Measurements from ENCODE around the gene SPEF2.

The SPEF2 gene

DNA sequence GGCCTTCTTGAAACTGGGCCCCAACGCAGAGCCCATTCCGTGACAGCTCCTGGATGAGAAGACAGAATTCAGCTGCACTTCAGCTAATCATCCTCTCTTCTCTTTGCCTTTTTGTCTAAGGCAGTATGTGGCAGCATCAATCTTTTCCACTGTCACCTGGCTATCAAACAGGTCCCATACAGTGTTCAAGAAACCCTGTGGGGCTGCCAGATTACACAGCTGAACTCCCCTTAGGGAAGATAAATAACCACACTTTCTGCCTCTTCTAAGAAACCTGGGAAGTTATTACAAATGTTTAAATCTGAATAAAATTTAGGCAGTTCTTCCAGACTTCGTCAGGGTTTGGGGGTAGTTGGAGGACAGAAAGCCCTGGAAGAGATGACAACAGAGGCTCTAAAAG lies 61.0 kb downstream of the SPEF2 start:
- Histone ChIP-seq H3F3A (ENCODE audit: control insufficient read depth, insufficient read depth) (no peaks in the 10 kb centered on the region), H3K4me3 (ENCODE audit: low read length) (no peak overlapping the region), H3K9me2 (replicated peaks; ENCODE audit: control insufficient read depth, low read length) (no peaks in the 10 kb centered on the region), H3K4me2 (ENCODE audit: low read length) (no peak overlapping the region), H4K20me1 (ENCODE audit: control insufficient read depth, insufficient read depth, low read depth, low read length) (no peaks in the 10 kb centered on the region), H3K36me3 (ENCODE audit: control insufficient read depth, low read length) (no peaks in the 10 kb centered on the region), H3K79me2 (ENCODE audit: control insufficient read depth, low read length) (no peaks in the 10 kb centered on the region), H3K4me1 (ENCODE audit: control insufficient read depth, low read length) (peaks cover 11% of the 10 kb centered on the region), H3K27me3 (ENCODE audit: control insufficient read depth, low read length) (no peaks in the 10 kb centered on the region), H3K9me3 (ENCODE audit: control insufficient read depth, insufficient read depth, low read length) (no peaks in the 10 kb centered on the region), H3K27ac (ENCODE audit: low read depth, low read length) (no peak overlapping the region)
- TF ChIP-seq CTCF (IDR thresholded peaks at IDR 0.05; ENCODE audit: low read depth, low read length, poor library complexity, severe bottlenecking), result no peak
- TF ChIP-seq EZH2phosphoT487 (IDR thresholded peaks at IDR 0.05; ENCODE audit: borderline replicate concordance, low read length), result no peak

DNA sequence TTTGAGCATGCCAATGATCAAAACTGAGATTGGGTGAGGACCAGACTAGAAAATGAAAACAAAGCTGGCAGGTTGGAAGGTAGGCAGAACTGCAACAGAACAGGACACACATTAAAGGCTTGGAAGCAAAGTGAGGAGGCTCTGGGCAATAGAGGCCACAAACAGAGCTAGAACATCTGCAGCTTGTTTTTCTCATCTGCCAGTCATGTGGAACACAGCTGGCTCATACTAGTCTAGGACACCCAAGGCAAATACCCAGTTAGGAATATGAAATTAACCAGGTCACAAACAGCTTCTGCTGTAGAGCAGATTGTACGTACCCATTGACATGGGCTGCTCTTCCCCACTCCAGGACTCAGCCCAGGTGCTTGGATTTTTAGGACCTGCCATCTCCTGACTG lies 61.7 kb downstream of the SPEF2 start:
- H3K4me1 ChIP-seq (ENCODE audit: control insufficient read depth, low read length), result peaks cover 11% of the 10 kb centered on the region
- H3K27me3 ChIP-seq (ENCODE audit: control insufficient read depth, low read length), result no peaks in the 10 kb centered on the region
- no peak overlapping the region for H3K27ac ChIP-seq (ENCODE audit: low read depth, low read length)
- no peak for TF ChIP-seq EZH2phosphoT487 (IDR thresholded peaks at IDR 0.05; ENCODE audit: borderline replicate concordance, low read length)
- H3K4me3 ChIP-seq (ENCODE audit: low read length), result no peak overlapping the region
- no peaks in the 10 kb centered on the region for H4K20me1 ChIP-seq (ENCODE audit: control insufficient read depth, insufficient read depth, low read depth, low read length)
- no peaks in the 10 kb centered on the region for H3K36me3 ChIP-seq (ENCODE audit: control insufficient read depth, low read length)
- H3F3A ChIP-seq (ENCODE audit: control insufficient read depth, insufficient read depth), result no peaks in the 10 kb centered on the region
- 0 out of 2 replicates have a peak overlapping the region, but pooled peaks have one; percentile 18 for H3K4me2 ChIP-seq (ENCODE audit: low read length)
- H3K9me3 ChIP-seq (ENCODE audit: control insufficient read depth, insufficient read depth, low read length), result no peaks in the 10 kb centered on the region
- no peaks in the 10 kb centered on the region for H3K79me2 ChIP-seq (ENCODE audit: control insufficient read depth, low read length)
- H3K9me2 ChIP-seq (replicated peaks; ENCODE audit: control insufficient read depth, low read length), result no peaks in the 10 kb centered on the region

DNA sequence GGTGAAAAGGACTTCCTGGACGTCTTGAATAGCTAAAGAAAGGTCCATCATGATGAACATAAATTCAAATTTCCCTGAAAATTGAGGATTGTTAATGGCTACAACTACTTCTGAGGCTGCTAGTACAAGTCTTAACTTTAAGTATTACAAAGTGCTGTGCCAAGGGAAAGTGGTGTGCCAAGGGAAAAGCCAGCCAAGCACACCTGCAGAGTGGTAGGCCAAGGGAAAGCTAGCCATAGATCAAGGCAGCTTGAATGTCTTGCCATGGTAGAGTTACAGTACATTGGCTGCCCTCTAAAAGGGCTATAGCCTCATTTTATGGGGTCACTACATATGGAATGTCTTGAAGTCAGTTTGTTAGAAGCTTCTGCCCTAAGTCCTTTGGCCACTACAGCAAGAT lies 64.2 kb downstream of the SPEF2 start:
- H3F3A ChIP-seq (ENCODE audit: control insufficient read depth, insufficient read depth), result no peaks in the 10 kb centered on the region
- TF ChIP-seq CTCF (IDR thresholded peaks at IDR 0.05; ENCODE audit: low read depth, low read length, poor library complexity, severe bottlenecking) (no peak), EZH2phosphoT487 (IDR thresholded peaks at IDR 0.05; ENCODE audit: borderline replicate concordance, low read length) (no peak)
- H3K9me3 ChIP-seq (ENCODE audit: control insufficient read depth, insufficient read depth, low read length), result no peaks in the 10 kb centered on the region
- H3K4me2 ChIP-seq (ENCODE audit: low read length), result no peak overlapping the region
- H4K20me1 ChIP-seq (ENCODE audit: control insufficient read depth, insufficient read depth, low read depth, low read length), result no peaks in the 10 kb centered on the region
- no peaks in the 10 kb centered on the region for H3K36me3 ChIP-seq (ENCODE audit: control insufficient read depth, low read length)
- no peaks in the 10 kb centered on the region for H3K9me2 ChIP-seq (replicated peaks; ENCODE audit: control insufficient read depth, low read length)
- H3K27ac ChIP-seq (ENCODE audit: low read depth, low read length), result no peak overlapping the region
- peaks cover 11% of the 10 kb centered on the region for H3K4me1 ChIP-seq (ENCODE audit: control insufficient read depth, low read length)
- no peaks in the 10 kb centered on the region for H3K27me3 ChIP-seq (ENCODE audit: control insufficient read depth, low read length)
- no peak overlapping the region for H3K4me3 ChIP-seq (ENCODE audit: low read length)
- no peaks in the 10 kb centered on the region for H3K79me2 ChIP-seq (ENCODE audit: control insufficient read depth, low read length)

GRCh38 chr5:35683466-35683865 lies 65.8 kb downstream of the SPEF2 start:
- TF ChIP-seq CTCF (IDR thresholded peaks at IDR 0.05; ENCODE audit: low read depth, low read length, poor library complexity, severe bottlenecking) (no peak), EZH2phosphoT487 (IDR thresholded peaks at IDR 0.05; ENCODE audit: borderline replicate concordance, low read length) (no peak)
- Histone ChIP-seq H3K27me3 (ENCODE audit: control insufficient read depth, low read length) (no peaks in the 10 kb centered on the region), H3K9me2 (replicated peaks; ENCODE audit: control insufficient read depth, low read length) (no peaks in the 10 kb centered on the region), H3K4me1 (ENCODE audit: control insufficient read depth, low read length) (peaks cover 11% of the 10 kb centered on the region), H3K9me3 (ENCODE audit: control insufficient read depth, insufficient read depth, low read length) (no peaks in the 10 kb centered on the region), H3K4me3 (ENCODE audit: low read length) (no peak overlapping the region), H3K36me3 (ENCODE audit: control insufficient read depth, low read length) (no peaks in the 10 kb centered on the region), H3K27ac (ENCODE audit: low read depth, low read length) (no peak overlapping the region), H3F3A (ENCODE audit: control insufficient read depth, insufficient read depth) (no peaks in the 10 kb centered on the region), H3K4me2 (ENCODE audit: low read length) (no peak overlapping the region), H4K20me1 (ENCODE audit: control insufficient read depth, insufficient read depth, low read depth, low read length) (no peaks in the 10 kb centered on the region), H3K79me2 (ENCODE audit: control insufficient read depth, low read length) (no peaks in the 10 kb centered on the region)

Data from DOHH2 (cell line).